ENCODE data around the gene CFDP1.

GRCh38 chr16:75298267-75298666 is 135.0 kb downstream of the CFDP1 start:
- TF ChIP-seq GATA2 (IDR thresholded peaks at IDR 0.05; ENCODE audit: low read depth, low read length), result no peak
- TF ChIP-seq GATA3 (IDR thresholded peaks at IDR 0.05; ENCODE audit: low read depth, low read length), result no peak
